HL-60 (cell line): ENCODE measurements around the gene TBL1XR1.

Experiments
- DNase-seq, 2 experiments: peaks; one replicate each; pipeline ENCODE4 v3.0.0-alpha.2; 2010 to 2020; ENCODE audit warnings: low read depth in 1 of 2, low spot score in 1 of 2
- H3K27ac ChIP-seq: fragments of 250-450 bp; sonication (Bioruptor Pico); replicated peaks from 2 replicates; pipeline ENCODE4 v1.5.1; 2020; ENCODE audit warnings: mild to moderate bottlenecking, moderate library complexity
- H3K27me3 ChIP-seq: fragments of 250-450 bp; sonication (Bioruptor Pico); 2 replicates; pipeline ENCODE4 v1.5.1; 2021; ENCODE audit warnings: mild to moderate bottlenecking, moderate library complexity; ENCODE audit not compliant: insufficient read depth, poor library complexity, severe bottlenecking
- H3K4me3 ChIP-seq: replicated peaks from 2 replicates; pipeline ENCODE4 v1.5.1; 2011; ENCODE audit warnings: mild to moderate bottlenecking, control low read depth, low read length; ENCODE audit not compliant: insufficient read depth
- GABPA ChIP-seq: IDR thresholded peaks from 2 replicates; pipeline ENCODE4 v1.6.1; 2012; ENCODE audit warnings: low read depth
- POLR2AphosphoS5 ChIP-seq: IDR thresholded peaks from 2 replicates; pipeline ENCODE4 v1.6.1; 2012; ENCODE audit warnings: low read depth
- REST ChIP-seq: IDR thresholded peaks from 2 replicates; pipeline ENCODE4 v1.6.1; 2012; ENCODE audit warnings: low read depth; ENCODE audit not compliant: insufficient replicate concordance
- SPI1 ChIP-seq: IDR thresholded peaks from 2 replicates; pipeline ENCODE4 v1.6.1; 2012; ENCODE audit warnings: low read depth, mild to moderate bottlenecking, borderline replicate concordance
- TF ChIP-seq, protein P1 (sequence below): IDR thresholded peaks from one replicate; pipeline ENCODE4 v1.5.1; 2011; ENCODE audit warnings: low read length, control low read depth, inconsistent platforms; ENCODE audit not compliant: insufficient read depth

The TBL1XR1 gene

DNA sequence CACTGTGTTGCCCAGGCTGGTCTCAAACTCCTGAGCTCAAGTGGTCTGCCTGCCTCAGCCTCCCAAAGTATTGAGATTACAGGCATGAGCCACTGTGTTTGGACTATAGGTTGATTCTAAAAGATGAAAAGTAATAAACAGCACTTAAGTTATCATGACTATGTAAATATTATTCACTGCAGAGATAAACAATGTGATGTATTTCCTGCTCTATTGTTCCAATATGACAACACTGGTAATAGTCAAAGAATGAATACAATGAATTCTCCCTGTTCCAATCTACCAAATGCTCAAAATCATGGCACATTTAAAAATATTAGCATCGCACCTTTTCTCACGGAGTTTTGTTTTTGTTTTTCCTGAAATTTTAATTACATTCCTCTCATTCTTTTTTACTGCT lies 36.8 kb upstream of the TBL1XR1 start:
- no peak overlapping the region for H3K27ac ChIP-seq
- H3K4me3 ChIP-seq: no peak overlapping the region
- no peak for DNase-seq
- no peaks in the 10 kb centered on the region for H3K27me3 ChIP-seq
- TF ChIP-seq SPI1: no peak
- no peak for TF ChIP-seq POLR2AphosphoS5
- TF ChIP-seq, protein P1, sequence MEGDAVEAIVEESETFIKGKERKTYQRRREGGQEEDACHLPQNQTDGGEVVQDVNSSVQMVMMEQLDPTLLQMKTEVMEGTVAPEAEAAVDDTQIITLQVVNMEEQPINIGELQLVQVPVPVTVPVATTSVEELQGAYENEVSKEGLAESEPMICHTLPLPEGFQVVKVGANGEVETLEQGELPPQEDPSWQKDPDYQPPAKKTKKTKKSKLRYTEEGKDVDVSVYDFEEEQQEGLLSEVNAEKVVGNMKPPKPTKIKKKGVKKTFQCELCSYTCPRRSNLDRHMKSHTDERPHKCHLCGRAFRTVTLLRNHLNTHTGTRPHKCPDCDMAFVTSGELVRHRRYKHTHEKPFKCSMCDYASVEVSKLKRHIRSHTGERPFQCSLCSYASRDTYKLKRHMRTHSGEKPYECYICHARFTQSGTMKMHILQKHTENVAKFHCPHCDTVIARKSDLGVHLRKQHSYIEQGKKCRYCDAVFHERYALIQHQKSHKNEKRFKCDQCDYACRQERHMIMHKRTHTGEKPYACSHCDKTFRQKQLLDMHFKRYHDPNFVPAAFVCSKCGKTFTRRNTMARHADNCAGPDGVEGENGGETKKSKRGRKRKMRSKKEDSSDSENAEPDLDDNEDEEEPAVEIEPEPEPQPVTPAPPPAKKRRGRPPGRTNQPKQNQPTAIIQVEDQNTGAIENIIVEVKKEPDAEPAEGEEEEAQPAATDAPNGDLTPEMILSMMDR: no peak
- TF ChIP-seq GABPA: no peak
- no peak for TF ChIP-seq REST

GRCh38 chr3:177231242-177231641 lies 34.0 kb upstream of the TBL1XR1 start:
- DNase-seq: no peak
- Histone ChIP-seq H3K27me3 (no peaks in the 10 kb centered on the region), H3K27ac (no peak overlapping the region), H3K4me3 (no peak overlapping the region)
- TF ChIP-seq SPI1 (peak; percentile 35; the same call in 1 of the 2 replicates), POLR2AphosphoS5 (no peak)

GRCh38 chr3:177230641-177231040 lies 33.4 kb upstream of the TBL1XR1 start:
- H3K27me3 ChIP-seq: no peaks in the 10 kb centered on the region
- no peak overlapping the region for H3K27ac ChIP-seq
- TF ChIP-seq GABPA: no peak
- TF ChIP-seq POLR2AphosphoS5: no peak
- no peak for TF ChIP-seq SPI1
- TF ChIP-seq, protein P1: no peak
- no peak for TF ChIP-seq REST
- no peak overlapping the region for H3K4me3 ChIP-seq
- no peak for DNase-seq

DNA sequence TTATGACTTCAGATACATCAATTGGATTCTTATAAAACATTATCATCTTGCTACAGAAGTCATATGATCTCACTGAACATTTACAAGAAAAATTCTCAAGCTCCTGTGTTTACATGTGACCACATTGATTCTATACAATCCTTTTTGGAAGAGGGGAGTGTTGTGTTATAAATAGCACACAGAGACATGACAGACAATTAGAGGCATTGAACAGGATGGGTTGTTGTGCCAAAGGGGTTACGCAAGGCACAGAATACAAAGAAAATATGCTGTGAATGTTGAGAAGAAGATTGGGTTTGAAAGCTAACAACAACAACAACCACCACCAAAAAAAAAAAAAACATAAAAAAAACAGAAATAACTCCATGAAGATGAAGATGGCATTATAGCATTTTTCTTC lies 32.5 kb upstream of the TBL1XR1 start:
- H3K4me3 ChIP-seq: no peak overlapping the region
- DNase-seq: no peak
- H3K27me3 ChIP-seq: no peaks in the 10 kb centered on the region
- TF ChIP-seq POLR2AphosphoS5: no peak
- no peak for TF ChIP-seq SPI1
- TF ChIP-seq, protein P1: no peak
- TF ChIP-seq REST: no peak
- TF ChIP-seq GABPA: no peak
- H3K27ac ChIP-seq: no peak overlapping the region
